Middle frontal gyrus (tissue), 1 donor: ENCODE results near the gene NR6A1.
"Not testable (repeated sequence)": the region's sequence is repeated elsewhere in the genome, so short reads cannot be mapped to it uniquely, and the experiment has no call there.

Experiments used
- DNase-seq: peaks from one replicate; pipeline ENCODE4 v3.0.0-alpha.2; 2015; ENCODE audit warnings: low spot score; ENCODE audit errors: extremely low spot score

NR6A1 gene

GRCh38 chr9:124761710-124762109 lies 9.4 kb downstream of the NR6A1 start:
- DNase-seq = no peak

- DNase-seq = no peak
Observed at GRCh38 chr9:124761196-124761595, 9.9 kb downstream of the NR6A1 start.

- no peak for DNase-seq
Observed at GRCh38 chr9:124760719-124761118, 10.4 kb downstream of the NR6A1 start.

DNA sequence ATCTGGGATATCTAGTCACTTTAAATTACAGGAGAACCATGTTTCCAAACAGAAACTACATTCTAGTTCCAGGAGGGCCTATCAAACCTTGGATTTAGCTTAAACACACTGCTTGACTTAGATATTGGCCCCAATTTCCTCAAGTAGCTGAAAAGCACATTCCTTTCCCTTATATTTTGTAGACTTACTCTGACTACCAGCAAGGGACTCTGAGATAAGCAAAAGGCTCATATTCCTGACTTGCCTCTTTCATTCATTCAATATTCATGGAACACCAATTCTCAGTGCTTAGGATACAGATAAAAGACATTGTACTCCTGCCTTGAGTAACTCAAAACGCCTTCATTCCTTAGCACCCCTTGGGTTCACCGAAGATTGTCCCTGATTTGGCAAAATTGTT lies 11.8 kb downstream of the NR6A1 start:
- DNase-seq = no peak

- no peak for DNase-seq
Observed at GRCh38 chr9:124758691-124759090, 12.4 kb downstream of the NR6A1 start.

DNA sequence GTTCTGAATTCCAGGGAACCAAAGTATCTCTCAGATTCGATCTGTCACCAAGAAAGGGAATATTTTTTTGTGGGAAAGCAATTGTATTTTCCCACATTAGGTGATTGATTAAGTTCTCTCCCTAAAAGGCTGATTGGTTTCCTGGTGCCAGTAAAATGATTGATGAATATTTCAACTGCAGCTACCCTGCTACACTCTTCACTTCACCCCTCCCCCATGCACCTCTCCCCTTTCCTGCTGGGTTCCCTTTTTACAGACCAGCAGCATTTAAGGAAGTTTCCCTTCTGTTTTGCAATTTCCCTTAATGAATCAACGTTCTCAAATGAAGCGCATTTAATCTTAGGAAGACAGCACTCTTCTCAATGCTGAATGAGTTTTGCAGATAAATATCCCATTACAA lies 13.1 kb downstream of the NR6A1 start:
- DNase-seq = no peak

GRCh38 chr9:124757616-124758015 lies 13.5 kb downstream of the NR6A1 start:
- DNase-seq = no peak

- no peak for DNase-seq
Observed at GRCh38 chr9:124756011-124756410, 15.1 kb downstream of the NR6A1 start.

GRCh38 chr9:124755061-124755460 lies 16.1 kb downstream of the NR6A1 start:
- DNase-seq = no peak

GRCh38 chr9:124754289-124754688 lies 16.8 kb downstream of the NR6A1 start:
- no peak for DNase-seq

- DNase-seq = no peak
Observed at GRCh38 chr9:124752967-124753366, 18.1 kb downstream of the NR6A1 start.

DNA sequence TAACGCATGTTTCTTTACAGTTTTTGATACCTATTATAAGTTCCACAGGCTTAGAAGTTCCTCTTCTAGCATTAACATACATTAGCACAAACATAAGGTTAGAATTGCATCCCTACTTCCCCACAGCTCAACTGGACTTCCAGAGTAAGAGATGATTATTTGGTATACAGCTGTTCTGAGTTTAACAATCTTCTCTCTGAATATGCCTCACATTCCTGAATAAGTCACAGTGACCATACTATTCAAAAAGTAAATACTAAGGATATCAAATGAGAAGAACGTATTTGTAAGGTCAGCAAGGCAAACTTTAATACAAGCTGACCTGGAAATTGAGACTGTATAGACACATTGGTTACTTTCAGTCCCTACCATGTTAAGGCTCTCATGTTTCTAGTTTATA lies 21.3 kb downstream of the NR6A1 start:
- DNase-seq = no peak

DNA sequence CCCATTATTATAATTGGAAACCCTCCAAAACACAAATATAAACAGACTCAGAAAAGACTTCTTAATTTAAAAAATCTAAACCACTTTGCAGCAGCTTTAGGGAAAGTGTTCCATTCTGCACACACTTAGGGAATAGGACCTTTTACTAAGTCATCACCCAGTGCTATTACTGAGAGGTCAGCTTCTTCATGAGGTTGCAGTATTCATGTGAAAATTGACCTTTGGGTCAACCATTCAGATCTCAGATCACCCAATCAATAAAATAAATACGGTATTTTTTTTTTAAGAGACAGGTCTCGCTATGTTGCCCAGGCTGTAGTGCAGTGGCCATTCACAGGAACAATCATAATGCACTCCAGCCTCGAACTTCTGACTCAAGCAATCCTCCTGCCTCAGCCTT lies 21.8 kb downstream of the NR6A1 start:
- DNase-seq = no peak

GRCh38 chr9:124747065-124747464 lies 24.0 kb downstream of the NR6A1 start:
- no peak for DNase-seq

DNA sequence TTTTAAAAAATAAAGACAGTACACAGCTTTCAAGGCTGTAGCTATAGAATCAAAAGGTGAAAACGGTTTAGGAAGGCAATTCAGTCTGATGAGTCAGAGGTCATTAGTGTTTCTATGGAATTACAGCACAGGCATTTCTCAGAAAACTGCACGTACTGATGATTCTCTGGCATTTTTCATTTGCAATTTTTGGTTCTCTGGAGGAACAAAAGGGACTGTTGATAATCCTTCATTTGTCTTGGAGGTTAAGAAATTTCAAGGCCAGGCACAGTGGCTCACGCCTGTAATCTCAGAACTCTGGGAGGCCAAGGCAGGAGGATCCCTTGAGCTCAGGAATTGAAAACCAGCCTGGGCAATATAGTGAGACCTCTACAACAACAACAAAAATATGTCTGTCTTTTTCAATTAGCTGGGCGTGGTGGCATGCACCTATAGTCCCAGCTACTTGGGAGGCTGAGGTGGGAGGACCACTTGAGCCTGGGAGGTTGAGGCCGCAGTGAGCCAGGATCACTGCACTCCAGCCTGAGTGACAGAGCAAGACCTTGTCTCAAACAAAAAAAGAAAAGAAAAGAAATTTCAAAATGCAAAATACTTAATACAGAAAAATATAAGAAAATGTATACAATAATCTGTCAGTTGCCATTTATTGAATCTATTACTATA lies 27.3 kb downstream of the NR6A1 start:
- DNase-seq = no peak

DNA sequence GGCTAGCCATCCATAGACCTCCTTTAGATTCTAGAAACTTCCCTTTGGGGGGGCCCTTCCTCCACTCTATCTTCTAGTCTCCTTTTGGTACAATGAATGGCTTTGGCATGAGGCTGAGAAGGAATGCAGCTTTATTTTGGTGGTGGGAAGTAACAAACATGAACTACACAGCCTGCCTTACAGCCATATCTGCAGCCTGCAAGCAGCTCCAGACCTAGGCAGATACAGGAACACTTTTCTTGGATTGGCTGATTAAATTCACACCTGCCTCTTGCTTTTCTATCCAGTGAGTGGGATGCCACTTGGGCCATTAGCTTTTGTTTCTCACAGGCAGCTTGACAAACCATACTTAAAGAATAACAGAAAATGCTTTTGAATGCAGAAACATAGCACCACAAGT lies 28.2 kb downstream of the NR6A1 start:
- DNase-seq = no peak

- DNase-seq = no peak
Observed at GRCh38 chr9:124741662-124742061, 29.4 kb downstream of the NR6A1 start.

GRCh38 chr9:124741149-124741548 lies 30.0 kb downstream of the NR6A1 start:
- DNase-seq = no peak

- DNase-seq = no peak
Observed at GRCh38 chr9:124739360-124739759, 31.8 kb downstream of the NR6A1 start.

DNA sequence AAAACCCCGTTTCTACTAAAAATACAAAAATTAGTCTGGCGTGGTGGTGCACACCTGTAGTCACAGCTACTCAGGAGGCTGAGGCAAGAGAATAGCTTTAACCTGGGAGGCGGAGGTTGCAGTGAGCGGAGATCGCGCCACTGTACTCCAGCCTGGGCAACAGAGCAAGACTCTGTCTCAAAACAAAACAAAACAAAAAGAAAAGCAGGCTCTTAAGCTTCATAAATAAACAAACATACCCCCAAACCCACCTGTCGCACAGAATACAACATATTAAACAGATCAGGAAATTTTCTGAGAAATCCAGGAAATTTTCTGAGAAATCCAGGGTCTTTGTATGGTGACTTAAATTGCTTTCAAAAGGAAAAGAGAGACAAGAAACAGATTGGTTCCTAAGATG lies 33.0 kb downstream of the NR6A1 start:
- not testable (repeated sequence) for DNase-seq

DNA sequence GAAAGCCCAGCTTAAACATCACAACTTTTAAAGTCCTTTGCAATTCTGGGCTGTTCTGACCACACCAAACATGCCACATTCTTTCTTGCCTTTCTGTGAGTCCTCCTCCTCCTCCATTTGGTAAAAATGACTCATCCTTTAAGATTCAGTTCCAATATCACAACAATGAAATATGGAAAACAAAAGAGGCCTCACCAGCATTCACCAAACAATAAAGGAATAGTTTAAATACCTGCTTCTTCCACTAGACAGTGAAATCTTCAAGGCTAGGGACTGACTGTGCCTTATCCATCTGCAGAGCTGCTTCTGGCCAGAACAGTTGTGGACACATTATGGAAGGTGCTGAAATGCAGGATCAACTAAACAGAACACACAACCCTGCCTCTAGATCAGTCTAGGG lies 36.0 kb downstream of the NR6A1 start:
- no peak for DNase-seq

DNA sequence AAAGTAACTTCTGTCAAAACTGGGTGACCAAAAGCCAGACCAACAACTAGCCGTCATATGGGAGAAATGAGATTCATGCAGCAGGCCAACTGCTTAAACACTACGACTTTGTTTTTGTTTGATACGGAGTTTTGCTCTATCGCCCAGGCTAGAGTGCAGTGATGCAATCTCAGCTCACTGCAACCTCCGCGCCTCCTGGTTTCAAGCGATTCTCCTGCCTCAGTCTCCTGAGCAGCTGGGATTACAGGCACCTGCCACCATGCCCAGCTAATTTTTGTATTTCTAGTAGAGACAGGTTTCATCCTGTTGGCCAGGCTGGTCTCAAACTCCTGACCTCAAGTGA lies 36.4 kb downstream of the NR6A1 start:
- not testable (repeated sequence) for DNase-seq

- DNase-seq = no peak
Observed at GRCh38 chr9:124733964-124734740, 37.0 kb downstream of the NR6A1 start.
